HEK293 (cell line): ENCODE data around the gene AATK.

ENCODE experiments used
- CTCF ChIA-PET: fragments of 350-600 bp; formaldehyde crosslinking; extraction: SDS; loops from one replicate; lab custom pipeline; 2021; ENCODE audit warnings: antibody characterized with exemption; lab: Yijun Ruan, JAX
- POLR2A ChIA-PET: fragments of 300-600 bp; formaldehyde crosslinking; extraction: SDS; loops from one replicate; lab custom pipeline; 2020; ENCODE audit warnings: antibody characterized with exemption, inconsistent platforms; lab: Yijun Ruan, JAX
- H3K27ac ChIP-seq: fragments of 200-500 bp; sonication (Bioruptor generic); 2 replicates; pipeline ENCODE4 v1.5.1; 2014; ENCODE audit warnings: low read depth, low read length, control low read depth, inconsistent platforms; ENCODE audit errors: extremely low read depth
- H3K36me3 ChIP-seq, 2 experiments: fragments of 200-500 bp in 1 of 2; sonication (Bioruptor generic) in 1 of 2; 1 replicate in 1 of 2; 2 replicates in 1 of 2; pipeline ENCODE4 v1.5.1; 2014 to 2017; ENCODE audit warnings: inconsistent platforms in 2 of 2, low read length in 2 of 2; ENCODE audit not compliant: control insufficient read depth in 2 of 2, insufficient read depth in 1 of 2
- H3K4me1 ChIP-seq: fragments of 200-500 bp; sonication (Bioruptor generic); 2 replicates; pipeline ENCODE4 v1.5.1; 2014; ENCODE audit warnings: mild to moderate bottlenecking, low read length, inconsistent platforms; ENCODE audit not compliant: control insufficient read depth, insufficient read depth
- H3K4me3 ChIP-seq: 2 replicates; pipeline ENCODE4 v1.5.1; 2011; ENCODE audit warnings: low read depth, mild to moderate bottlenecking, control low read depth, low read length, moderate library complexity
- H3K9me3 ChIP-seq: fragments of 200-500 bp; sonication (Bioruptor generic); 2 replicates; pipeline ENCODE4 v1.5.1; 2014; ENCODE audit warnings: low read depth, low read length, inconsistent platforms; ENCODE audit not compliant: control insufficient read depth, insufficient read depth
- BCL11A ChIP-seq: fragments of 450-650 bp; formaldehyde crosslinking; IDR thresholded peaks from 2 replicates; pipeline ENCODE4 v1.5.1; 2016; ENCODE audit warnings: low read depth, missing biosample characterization, missing genetic modification characterization
- GLI4 ChIP-seq: fragments of 450-650 bp; formaldehyde crosslinking; IDR thresholded peaks from 2 replicates; pipeline ENCODE4 v1.5.1; 2016; ENCODE audit warnings: missing biosample characterization, missing genetic modification characterization
- HOXC10 ChIP-seq: sonication (generic); formaldehyde crosslinking; IDR thresholded peaks from 2 replicates; pipeline ENCODE4 v1.8.1; 2023; ENCODE audit warnings: mild to moderate bottlenecking, missing genetic modification reagents
- INSM2 ChIP-seq: fragments of 450-650 bp; formaldehyde crosslinking; IDR thresholded peaks from 2 replicates; pipeline ENCODE4 v1.5.1; 2016; ENCODE audit warnings: missing biosample characterization, missing genetic modification characterization
- PBX3 ChIP-seq: sonication (generic); formaldehyde crosslinking; IDR thresholded peaks from 2 replicates; pipeline ENCODE4 v1.8.1; 2022; ENCODE audit warnings: mild to moderate bottlenecking, moderate library complexity, missing genetic modification reagents
- REPIN1 ChIP-seq: fragments of 450-650 bp; formaldehyde crosslinking; IDR thresholded peaks from 2 replicates; pipeline ENCODE4 v1.5.1; 2017; ENCODE audit warnings: missing biosample characterization, missing genetic modification characterization, low read depth
- SP2 ChIP-seq: fragments of 450-650 bp; formaldehyde crosslinking; IDR thresholded peaks from 2 replicates; pipeline ENCODE4 v1.5.1; 2016; ENCODE audit warnings: missing biosample characterization, missing genetic modification characterization
- ZFP3 ChIP-seq: fragments of 450-650 bp; formaldehyde crosslinking; IDR thresholded peaks from 2 replicates; pipeline ENCODE4 v1.5.1; 2016; ENCODE audit warnings: low read depth, missing biosample characterization, missing genetic modification characterization
- ZNF2 ChIP-seq: fragments of 450-650 bp; formaldehyde crosslinking; IDR thresholded peaks from 2 replicates; pipeline ENCODE4 v1.5.1; 2016; ENCODE audit warnings: missing biosample characterization, missing genetic modification characterization
- ZNF221 ChIP-seq: fragments of 450-650 bp; formaldehyde crosslinking; IDR thresholded peaks from 2 replicates; pipeline ENCODE4 v1.5.1; 2017; ENCODE audit warnings: missing biosample characterization, missing genetic modification characterization, borderline replicate concordance
- ZNF248 ChIP-seq: fragments of 450-650 bp; formaldehyde crosslinking; IDR thresholded peaks from 2 replicates; pipeline ENCODE4 v1.5.1; 2017; ENCODE audit warnings: missing biosample characterization, missing genetic modification characterization
- ZNF292 ChIP-seq: fragments of 450-650 bp; formaldehyde crosslinking; IDR thresholded peaks from 2 replicates; pipeline ENCODE4 v1.5.1; 2016; ENCODE audit warnings: low read depth, missing biosample characterization, missing genetic modification characterization, borderline replicate concordance
- ZNF48 ChIP-seq: fragments of 450-650 bp; formaldehyde crosslinking; IDR thresholded peaks from 2 replicates; pipeline ENCODE4 v1.5.1; 2016; ENCODE audit warnings: missing biosample characterization, missing genetic modification characterization
- ZNF514 ChIP-seq: fragments of 450-650 bp; formaldehyde crosslinking; IDR thresholded peaks from 2 replicates; pipeline ENCODE4 v1.5.1; 2016; ENCODE audit warnings: missing biosample characterization, missing genetic modification characterization
- ZNF548 ChIP-seq: fragments of 450-650 bp; formaldehyde crosslinking; IDR thresholded peaks from 2 replicates; pipeline ENCODE4 v1.5.1; 2016; ENCODE audit warnings: missing biosample characterization, missing genetic modification characterization
- ZNF701 ChIP-seq: fragments of 450-650 bp; formaldehyde crosslinking; IDR thresholded peaks from 2 replicates; pipeline ENCODE4 v1.5.1; 2016; ENCODE audit warnings: missing biosample characterization, missing genetic modification characterization
- ZNF791 ChIP-seq: fragments of 450-650 bp; formaldehyde crosslinking; IDR thresholded peaks from 2 replicates; pipeline ENCODE4 v1.5.1; 2016; ENCODE audit warnings: missing biosample characterization, missing genetic modification characterization
- TF ChIP-seq, protein P1 (sequence below): fragments of 450-650 bp; formaldehyde crosslinking; IDR thresholded peaks from 2 replicates; pipeline ENCODE4 v1.5.1; 2017; ENCODE audit warnings: missing biosample characterization, mild to moderate bottlenecking, missing genetic modification characterization, moderate library complexity
- TF ChIP-seq, protein P2 (sequence below): fragments of 450-650 bp; IDR thresholded peaks from 2 replicates; pipeline ENCODE4 v1.5.1; 2018; ENCODE audit warnings: missing biosample characterization, mild to moderate bottlenecking, missing genetic modification characterization
- TF ChIP-seq, protein P3 (sequence below): fragments of 450-650 bp; formaldehyde crosslinking; IDR thresholded peaks from 2 replicates; pipeline ENCODE4 v1.5.1; 2017; ENCODE audit warnings: missing biosample characterization, missing genetic modification characterization

Gene AATK

GRCh38 chr17:81142301-81143199 is 23.5 kb downstream of the AATK start (continued):
- TF ChIP-seq, protein P1, sequence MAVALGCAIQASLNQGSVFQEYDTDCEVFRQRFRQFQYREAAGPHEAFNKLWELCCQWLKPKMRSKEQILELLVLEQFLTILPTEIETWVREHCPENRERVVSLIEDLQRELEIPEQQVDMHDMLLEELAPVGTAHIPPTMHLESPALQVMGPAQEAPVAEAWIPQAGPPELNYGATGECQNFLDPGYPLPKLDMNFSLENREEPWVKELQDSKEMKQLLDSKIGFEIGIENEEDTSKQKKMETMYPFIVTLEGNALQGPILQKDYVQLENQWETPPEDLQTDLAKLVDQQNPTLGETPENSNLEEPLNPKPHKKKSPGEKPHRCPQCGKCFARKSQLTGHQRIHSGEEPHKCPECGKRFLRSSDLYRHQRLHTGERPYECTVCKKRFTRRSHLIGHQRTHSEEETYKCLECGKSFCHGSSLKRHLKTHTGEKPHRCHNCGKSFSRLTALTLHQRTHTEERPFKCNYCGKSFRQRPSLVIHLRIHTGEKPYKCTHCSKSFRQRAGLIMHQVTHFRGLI (tag by site-specific recombination): no peak
- TF ChIP-seq ZFP3 (no peak), ZNF548 (tag by site-specific recombination) (no peak), ZNF2 (tag by site-specific recombination) (no peak; the same call in 1 of the 2 replicates), ZNF701 (tag by site-specific recombination) (no peak), SP2 (tag by site-specific recombination) (no peak; the same call in 1 of the 2 replicates), ZNF221 (tag by site-specific recombination) (no peak), ZNF514 (tag by site-specific recombination) (no peak), REPIN1 (tag by site-specific recombination) (no peak), BCL11A (tag by site-specific recombination) (no peak), GLI4 (tag by site-specific recombination) (no peak), ZNF791 (tag by site-specific recombination) (no peak), HOXC10 (CRISPR knock-in tag) (no peak), INSM2 (tag by site-specific recombination) (no peak), ZNF248 (tag by site-specific recombination) (no peak), ZNF292 (tag by site-specific recombination) (no peak), ZNF48 (no peak)

GRCh38 chr17:81140695-81141094 is 25.3 kb downstream of the AATK start:
- TF ChIP-seq, protein P2, sequence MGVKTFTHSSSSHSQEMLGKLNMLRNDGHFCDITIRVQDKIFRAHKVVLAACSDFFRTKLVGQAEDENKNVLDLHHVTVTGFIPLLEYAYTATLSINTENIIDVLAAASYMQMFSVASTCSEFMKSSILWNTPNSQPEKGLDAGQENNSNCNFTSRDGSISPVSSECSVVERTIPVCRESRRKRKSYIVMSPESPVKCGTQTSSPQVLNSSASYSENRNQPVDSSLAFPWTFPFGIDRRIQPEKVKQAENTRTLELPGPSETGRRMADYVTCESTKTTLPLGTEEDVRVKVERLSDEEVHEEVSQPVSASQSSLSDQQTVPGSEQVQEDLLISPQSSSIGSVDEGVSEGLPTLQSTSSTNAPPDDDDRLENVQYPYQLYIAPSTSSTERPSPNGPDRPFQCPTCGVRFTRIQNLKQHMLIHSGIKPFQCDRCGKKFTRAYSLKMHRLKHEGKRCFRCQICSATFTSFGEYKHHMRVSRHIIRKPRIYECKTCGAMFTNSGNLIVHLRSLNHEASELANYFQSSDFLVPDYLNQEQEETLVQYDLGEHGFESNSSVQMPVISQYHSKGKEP (tag by site-specific recombination): no peak
- 0 out of 2 replicates have a peak, but pooled peaks have one; percentile 40 for TF ChIP-seq PBX3 (CRISPR knock-in tag)
- TF ChIP-seq, protein P3, sequence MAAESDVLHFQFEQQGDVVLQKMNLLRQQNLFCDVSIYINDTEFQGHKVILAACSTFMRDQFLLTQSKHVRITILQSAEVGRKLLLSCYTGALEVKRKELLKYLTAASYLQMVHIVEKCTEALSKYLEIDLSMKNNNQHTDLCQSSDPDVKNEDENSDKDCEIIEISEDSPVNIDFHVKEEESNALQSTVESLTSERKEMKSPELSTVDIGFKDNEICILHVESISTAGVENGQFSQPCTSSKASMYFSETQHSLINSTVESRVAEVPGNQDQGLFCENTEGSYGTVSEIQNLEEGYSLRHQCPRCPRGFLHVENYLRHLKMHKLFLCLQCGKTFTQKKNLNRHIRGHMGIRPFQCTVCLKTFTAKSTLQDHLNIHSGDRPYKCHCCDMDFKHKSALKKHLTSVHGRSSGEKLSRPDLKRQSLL (tag by site-specific recombination): 0 out of 2 replicates have a peak, but pooled peaks have one; percentile 51
- TF ChIP-seq, all 188 proteins: peak for 2
- Histone ChIP-seq H3K4me1 (no peaks in the 10 kb centered on the region), H3K4me3 (no peak overlapping the region), H3K36me3 (no peaks in the 10 kb centered on the region), H3K27ac (no peak overlapping the region), H3K9me3 (no peaks in the 10 kb centered on the region)
- ChIA-PET CTCF (interaction anchor here (0.7 to 3.6 kb wide), 5 partner anchors 13 to 344 kb away, joined by 3 to 42 read pairs (median 4); partner anchors contain the start of genes NDUFAF8 and TEPSIN), POLR2A (no interaction called here)
